ENCODE data around the gene WDR44.

- no peak for TF ChIP-seq POLR2A (IDR thresholded peaks at IDR 0.05)
- TF ChIP-seq POLR2AphosphoS5 (IDR thresholded peaks at IDR 0.05): no peak
- TF ChIP-seq, protein P1, sequence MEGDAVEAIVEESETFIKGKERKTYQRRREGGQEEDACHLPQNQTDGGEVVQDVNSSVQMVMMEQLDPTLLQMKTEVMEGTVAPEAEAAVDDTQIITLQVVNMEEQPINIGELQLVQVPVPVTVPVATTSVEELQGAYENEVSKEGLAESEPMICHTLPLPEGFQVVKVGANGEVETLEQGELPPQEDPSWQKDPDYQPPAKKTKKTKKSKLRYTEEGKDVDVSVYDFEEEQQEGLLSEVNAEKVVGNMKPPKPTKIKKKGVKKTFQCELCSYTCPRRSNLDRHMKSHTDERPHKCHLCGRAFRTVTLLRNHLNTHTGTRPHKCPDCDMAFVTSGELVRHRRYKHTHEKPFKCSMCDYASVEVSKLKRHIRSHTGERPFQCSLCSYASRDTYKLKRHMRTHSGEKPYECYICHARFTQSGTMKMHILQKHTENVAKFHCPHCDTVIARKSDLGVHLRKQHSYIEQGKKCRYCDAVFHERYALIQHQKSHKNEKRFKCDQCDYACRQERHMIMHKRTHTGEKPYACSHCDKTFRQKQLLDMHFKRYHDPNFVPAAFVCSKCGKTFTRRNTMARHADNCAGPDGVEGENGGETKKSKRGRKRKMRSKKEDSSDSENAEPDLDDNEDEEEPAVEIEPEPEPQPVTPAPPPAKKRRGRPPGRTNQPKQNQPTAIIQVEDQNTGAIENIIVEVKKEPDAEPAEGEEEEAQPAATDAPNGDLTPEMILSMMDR (IDR thresholded peaks at IDR 0.05): no peak
- no peak for TF ChIP-seq EP300 (IDR thresholded peaks at IDR 0.05)
Measured at GRCh38 chrX:118493016-118493415, 147.1 kb downstream of the WDR44 start.
